GM12875 (cell line): Measurements from ENCODE around the gene ASB9.

Experiments
- H3K4me3 ChIP-seq: one replicate; pipeline ENCODE4 v1.5.1; 2011; ENCODE audit warnings: low read depth, low read length, control low read depth
- CTCF ChIP-seq: IDR thresholded peaks from 2 replicates; pipeline ENCODE4 v1.5.1; 2011; ENCODE audit warnings: low read depth, mild to moderate bottlenecking, control low read depth, inconsistent platforms, low read length, moderate library complexity, borderline replicate concordance; ENCODE audit not compliant: insufficient read depth

Gene ASB9

GRCh38 chrX:15241301-15241700 lies 28.6 kb downstream of the ASB9 start:
- TF ChIP-seq CTCF = no peak
- no peak overlapping the region for H3K4me3 ChIP-seq

GRCh38 chrX:15240414-15240813 lies 29.5 kb downstream of the ASB9 start:
- H3K4me3 ChIP-seq = no peak overlapping the region
- TF ChIP-seq CTCF = no peak

GRCh38 chrX:15236146-15236545 lies 33.7 kb downstream of the ASB9 start:
- TF ChIP-seq CTCF = no peak
- H3K4me3 ChIP-seq = no peak overlapping the region

GRCh38 chrX:15235001-15235400 lies 34.9 kb downstream of the ASB9 start:
- no peak for TF ChIP-seq CTCF
- no peak overlapping the region for H3K4me3 ChIP-seq

- no peak overlapping the region for H3K4me3 ChIP-seq
- no peak for TF ChIP-seq CTCF
Observed at GRCh38 chrX:15233416-15234015, 36.4 kb downstream of the ASB9 start.

- H3K4me3 ChIP-seq = no peak overlapping the region
- no peak for TF ChIP-seq CTCF
Observed at GRCh38 chrX:15224747-15225146, 45.1 kb downstream of the ASB9 start.

GRCh38 chrX:15221321-15221720 lies 48.6 kb downstream of the ASB9 start:
- TF ChIP-seq CTCF = no peak
- no peak overlapping the region for H3K4me3 ChIP-seq
